ENCODE data around the gene CDH4. TPM values are rescaled to one million over a fixed set of nuclear protein-coding genes. Genes with fewer than 3 reads are reported as not detected.

The CDH4 gene
- total and polyA plus RNA-seq, 2 donors (not counting 3 experiments of a cell fraction or from before 2014, with no cell fraction given), result 0.17 to 0.51 TPM

GRCh38 chr20:61956396-61957342 is 704.6 kb downstream of the CDH4 start:
- H3K79me2 ChIP-seq (ENCODE audit: control insufficient read depth, insufficient read depth, low read length), result no peaks in the 10 kb centered on the region
- H3K9me1 ChIP-seq (replicated peaks; ENCODE audit: control insufficient read depth, extremely low read depth, insufficient read depth, low read length), result no peaks in the 10 kb centered on the region
- TF ChIP-seq CTCF (IDR thresholded peaks at IDR 0.05; ENCODE audit: extremely low read depth in 1 of 2, insufficient read depth in 1 of 2, low read depth in 1 of 2, low read length in 2 of 2) (no peak), MYC (IDR thresholded peaks at IDR 0.05; ENCODE audit: low read depth, low read length) (no peak), GATA2 (IDR thresholded peaks at IDR 0.05; ENCODE audit: insufficient read depth, insufficient read length, low read depth, low read length) (no peak), JUN (IDR thresholded peaks at IDR 0.05; ENCODE audit: borderline replicate concordance, insufficient read depth, insufficient read length, low read depth) (no peak), FOS (IDR thresholded peaks at IDR 0.05; ENCODE audit: borderline replicate concordance, insufficient read depth, low read length) (no peak), EZH2 (IDR thresholded peaks at IDR 0.05; ENCODE audit: borderline replicate concordance, low read depth, low read length, severe bottlenecking) (no peak), MAX (IDR thresholded peaks at IDR 0.05; ENCODE audit: insufficient read depth, insufficient read length) (no peak), POLR2AphosphoS5 (IDR thresholded peaks at IDR 0.05; ENCODE audit: insufficient read depth, low read depth, low read length) (no peak), POLR2A (IDR thresholded peaks at IDR 0.05; ENCODE audit: low read depth, low read length) (no peak)
- DNase-seq (ENCODE audit: low read depth, low spot score) (no peak), FAIRE-seq (no peak)
- H3K9ac ChIP-seq (replicated peaks; ENCODE audit: extremely low read depth, insufficient read depth, low read length), result no peak overlapping the region
- BruUV-seq (replicated peaks), result no TSS peak
- H3K9me3 ChIP-seq (replicated peaks; ENCODE audit: control insufficient read depth, insufficient read depth, low read length), result no peaks in the 10 kb centered on the region
- ChIA-PET CTCF (no interaction called here), POLR2A (no interaction called here)
- H3K27ac ChIP-seq (ENCODE audit: insufficient read depth, low read depth, low read length), result no peak overlapping the region
- H3K4me3 ChIP-seq (replicated peaks in 1 of 3; ENCODE audit: insufficient read depth in 1 of 3, low read depth in 1 of 3, low read length in 3 of 3), result no peak overlapping the region
- H3K27me3 ChIP-seq (ENCODE audit: control insufficient read depth in 2 of 2, insufficient read depth in 2 of 2, low read length in 2 of 2), result no peaks in the 10 kb centered on the region
- dilution Hi-C loops (cut with MboI; ENCODE audit: extremely low pct_ligation_motif_present, low sequenced_read_pairs), result no loop called here
- no peak overlapping the region for H2AFZ ChIP-seq (ENCODE audit: low read depth, low read length)
- intact Hi-C loops (cut with micrococcal nuclease), result no loop called here
- H3K4me1 ChIP-seq (ENCODE audit: control insufficient read depth, extremely low read depth, insufficient read depth, low read length), result no peaks in the 10 kb centered on the region
- no peak overlapping the region for H3K4me2 ChIP-seq (ENCODE audit: insufficient read depth, low read length)
- H4K20me1 ChIP-seq (replicated peaks; ENCODE audit: control insufficient read depth, extremely low read depth, insufficient read depth, low read length), result no peaks in the 10 kb centered on the region
- H3K36me3 ChIP-seq (ENCODE audit: control insufficient read depth in 2 of 2, extremely low read depth in 1 of 2, insufficient read depth in 2 of 2, low read length in 2 of 2), result no peaks in the 10 kb centered on the region

Measured in endothelial cell of umbilical vein (primary cell).